SU-DHL-6 (cell line): ENCODE data around the gene KCND2.

Experiments
- H2AFZ ChIP-seq: fragments of 200-600 bp; sonication (generic); 2 replicates; pipeline ENCODE4 v1.6.1; 2014; ENCODE audit warnings: low read depth, mild to moderate bottlenecking, moderate library complexity, mixed read lengths, antibody characterized with exemption, low read length; ENCODE audit not compliant: severe bottlenecking
- H3F3A ChIP-seq: fragments of 200-600 bp; shearing (Covaris generic); 2 replicates; pipeline ENCODE4 v1.6.0; 2016; ENCODE audit warnings: antibody characterized with exemption, mild to moderate bottlenecking; ENCODE audit not compliant: insufficient read depth
- H3K27ac ChIP-seq: fragments of 200-600 bp; sonication (generic); 2 replicates; pipeline ENCODE4 v1.5.1; 2016; ENCODE audit warnings: low read depth, mild to moderate bottlenecking, low read length, moderate library complexity, mixed read lengths
- H3K27me3 ChIP-seq: fragments of 200-600 bp; sonication (generic), shearing (Covaris generic); 2 replicates; pipeline ENCODE4 v1.6.0; 2014; ENCODE audit warnings: mild to moderate bottlenecking, low read length
- H3K36me3 ChIP-seq: fragments of 200-600 bp; sonication (generic); 2 replicates; pipeline ENCODE4 v1.6.1; 2014; ENCODE audit warnings: mild to moderate bottlenecking, low read length, mixed read lengths
- H3K4me2 ChIP-seq: fragments of 300-600, 200-600 bp; shearing (Covaris generic), sonication (generic); 2 replicates; pipeline ENCODE4 v1.6.0; 2014; ENCODE audit warnings: low read length, low read depth, mild to moderate bottlenecking; ENCODE audit not compliant: poor library complexity, severe bottlenecking
- H3K4me3 ChIP-seq: fragments of 200-600 bp; sonication (generic); 2 replicates; pipeline ENCODE4 v1.5.1; 2014; ENCODE audit warnings: antibody characterized with exemption, low read length, mild to moderate bottlenecking, mixed read lengths; ENCODE audit not compliant: insufficient read depth, poor library complexity, severe bottlenecking
- H3K79me2 ChIP-seq: fragments of 200-600 bp; sonication (generic); 2 replicates; pipeline ENCODE4 v1.6.1; 2014; ENCODE audit warnings: mild to moderate bottlenecking, low read length, moderate library complexity; ENCODE audit not compliant: insufficient read depth
- H3K9ac ChIP-seq: fragments of 200-600 bp; sonication (generic); 2 replicates; pipeline ENCODE4 v1.7.0; 2014; ENCODE audit warnings: mild to moderate bottlenecking, low read length
- H3K9me2 ChIP-seq: fragments of 200-600 bp; sonication (generic); replicated peaks from 2 replicates; pipeline ENCODE4 v1.6.1; 2014; ENCODE audit warnings: low read length; ENCODE audit not compliant: insufficient read depth
- H3K9me3 ChIP-seq: fragments of 200-600 bp; sonication (generic); 2 replicates; pipeline ENCODE4 v1.6.1; 2014; ENCODE audit warnings: low read length, mixed read lengths; ENCODE audit not compliant: insufficient read depth
- H4K20me1 ChIP-seq: fragments of 200-600 bp; sonication (generic); 2 replicates; pipeline ENCODE4 v1.6.1; 2014; ENCODE audit warnings: low read depth, mild to moderate bottlenecking, antibody characterized with exemption, low read length, moderate library complexity, mixed read lengths
- CTCF ChIP-seq: fragments of 200-600 bp; sonication (generic); IDR thresholded peaks from one replicate; pipeline ENCODE4 v1.5.1; 2017; ENCODE audit warnings: antibody characterized with exemption, mild to moderate bottlenecking, low read length, moderate library complexity; ENCODE audit not compliant: insufficient read depth, poor library complexity, severe bottlenecking
- EZH2phosphoT487 ChIP-seq: fragments of 200-600 bp; sonication (generic), shearing (Covaris generic); conservative IDR thresholded peaks from 2 replicates; pipeline ENCODE4 v1.6.1; 2018; ENCODE audit warnings: mild to moderate bottlenecking, antibody characterized with exemption, low read length, moderate library complexity, mixed read lengths

The KCND2 gene

GRCh38 chr7:120539321-120539720 lies 266.3 kb downstream of the KCND2 start:
- no peak overlapping the region for H3K4me3 ChIP-seq
- no peaks in the 10 kb centered on the region for H3F3A ChIP-seq
- no peak for TF ChIP-seq CTCF
- no peak for TF ChIP-seq EZH2phosphoT487
- no peaks in the 10 kb centered on the region for H3K27me3 ChIP-seq
- H3K27ac ChIP-seq, result no peak overlapping the region
- H3K9me2 ChIP-seq, result no peaks in the 10 kb centered on the region
- H2AFZ ChIP-seq, result no peak overlapping the region
- no peak overlapping the region for H3K4me2 ChIP-seq
- no peaks in the 10 kb centered on the region for H3K36me3 ChIP-seq
- no peaks in the 10 kb centered on the region for H4K20me1 ChIP-seq
- no peaks in the 10 kb centered on the region for H3K79me2 ChIP-seq
- no peaks in the 10 kb centered on the region for H3K9me3 ChIP-seq
- no peak overlapping the region for H3K9ac ChIP-seq

- Histone ChIP-seq H3K9ac (no peak overlapping the region), H3K27ac (no peak overlapping the region), H3K4me2 (no peak overlapping the region), H3K4me3 (no peak overlapping the region), H2AFZ (no peak overlapping the region), H3K79me2 (no peaks in the 10 kb centered on the region), H3K9me3 (no peaks in the 10 kb centered on the region), H4K20me1 (no peaks in the 10 kb centered on the region), H3F3A (no peaks in the 10 kb centered on the region), H3K27me3 (no peaks in the 10 kb centered on the region), H3K9me2 (no peaks in the 10 kb centered on the region), H3K36me3 (no peaks in the 10 kb centered on the region)
- TF ChIP-seq EZH2phosphoT487 (no peak), CTCF (no peak)
Measured at GRCh38 chr7:120547605-120548004, 274.6 kb downstream of the KCND2 start.

DNA sequence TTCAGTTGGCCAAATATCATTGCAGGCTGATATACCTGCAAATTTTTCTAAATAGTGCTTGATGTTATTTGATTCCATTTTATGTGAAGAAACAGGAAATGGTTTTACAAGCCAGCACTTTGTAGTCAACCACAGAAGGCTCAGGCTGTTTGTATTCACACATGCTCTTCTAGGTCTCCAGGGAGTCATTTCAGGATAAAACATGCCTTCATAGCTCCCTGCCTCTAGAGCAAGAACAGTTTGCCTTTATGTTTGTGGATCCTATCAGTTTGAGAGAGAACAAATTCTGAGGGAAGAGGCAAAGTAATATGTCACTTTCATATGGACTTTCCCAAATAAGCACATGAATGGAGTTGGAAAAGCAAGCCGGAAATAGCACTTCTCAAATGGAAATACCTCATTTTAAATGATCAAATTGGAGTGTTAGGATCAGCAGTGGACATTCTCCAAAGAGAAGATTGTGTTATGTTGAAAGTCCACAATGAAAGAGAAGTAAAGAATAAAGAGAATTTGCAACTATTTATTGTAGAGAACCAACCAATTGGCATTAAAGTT lies 277.6 kb downstream of the KCND2 start:
- TF ChIP-seq CTCF, result no peak
- TF ChIP-seq EZH2phosphoT487, result no peak
- no peaks in the 10 kb centered on the region for H3K9me2 ChIP-seq
- no peaks in the 10 kb centered on the region for H3K79me2 ChIP-seq
- no peak overlapping the region for H3K27ac ChIP-seq
- H3K27me3 ChIP-seq, result no peaks in the 10 kb centered on the region
- no peaks in the 10 kb centered on the region for H3K9me3 ChIP-seq
- no peak overlapping the region for H3K9ac ChIP-seq
- H3K4me3 ChIP-seq, result no peak overlapping the region
- H3K36me3 ChIP-seq, result no peaks in the 10 kb centered on the region
- H4K20me1 ChIP-seq, result no peaks in the 10 kb centered on the region
- H3F3A ChIP-seq, result no peaks in the 10 kb centered on the region
- no peak overlapping the region for H2AFZ ChIP-seq
- H3K4me2 ChIP-seq, result no peak overlapping the region
